ENCODE measurements around the gene ELAVL2. TPM values are rescaled to one million over a fixed set of nuclear protein-coding genes. Genes with fewer than 3 reads are reported as not detected.

Gene ELAVL2
- total and polyA plus RNA-seq, 3 donors from 2014 or later, result 52.7 to 77.0 (median 75.7) TPM

- Histone ChIP-seq H3K27ac (no peak overlapping the region), H3K4me3 (no peak overlapping the region), H3K27me3 (no peaks in the 10 kb centered on the region), H3K9me3 (no peaks in the 10 kb centered on the region), H3K4me1 (no peaks in the 10 kb centered on the region), H3K36me3 (ENCODE audit: low read depth, missing control alignments) (no peaks in the 10 kb centered on the region)
- intact Hi-C loops (cut with DNase I; ENCODE audit: low total_unique reads), result no loop called here
- DNase-seq, result no peak
- no peak for TF ChIP-seq POLR2A (IDR thresholded peaks at IDR 0.05)
- no peak for TF ChIP-seq CTCF (IDR thresholded peaks at IDR 0.05)
- WGBS, 2 donors, result 80 to 87% methylated on average over 1 of the region's 1 CpG
Measured at GRCh38 chr9:23812673-23813072, 13.4 kb downstream of the ELAVL2 start.

- TF ChIP-seq CTCF (IDR thresholded peaks at IDR 0.05), result no peak
- TF ChIP-seq POLR2A (IDR thresholded peaks at IDR 0.05), result no peak
- intact Hi-C loops (cut with DNase I; ENCODE audit: low total_unique reads), result no loop called here
- 72 to 73% methylated on average over 2 of the region's 2 CpGs for WGBS, 2 donors
Measured at GRCh38 chr9:23811633-23812032, 14.4 kb downstream of the ELAVL2 start.

GRCh38 chr9:23803216-23803615 is 22.8 kb downstream of the ELAVL2 start:
- no peaks in the 10 kb centered on the region for H3K27me3 ChIP-seq
- H3K4me1 ChIP-seq, result no peaks in the 10 kb centered on the region
- no peak overlapping the region for H3K4me3 ChIP-seq
- no peak for TF ChIP-seq POLR2A (IDR thresholded peaks at IDR 0.05)
- no peak overlapping the region for H3K27ac ChIP-seq
- H3K9me3 ChIP-seq, result no peaks in the 10 kb centered on the region
- intact Hi-C loops (cut with DNase I; ENCODE audit: low total_unique reads), result no loop called here
- 95 to 97% methylated on average over 2 of the region's 2 CpGs for WGBS, 2 donors
- no peak for DNase-seq
- H3K36me3 ChIP-seq (ENCODE audit: low read depth, missing control alignments), result no peaks in the 10 kb centered on the region

More at GRCh38 chr9:23811633-23812032, 14.4 kb downstream of the ELAVL2 start:
- H3K27ac ChIP-seq, result no peak overlapping the region
- DNase-seq, result no peak
- no peaks in the 10 kb centered on the region for H3K36me3 ChIP-seq (ENCODE audit: low read depth, missing control alignments)
- no peaks in the 10 kb centered on the region for H3K4me1 ChIP-seq
- H3K9me3 ChIP-seq, result no peaks in the 10 kb centered on the region
- H3K4me3 ChIP-seq, result no peak overlapping the region
- no peaks in the 10 kb centered on the region for H3K27me3 ChIP-seq

- 89 to 95% methylated on average over 2 of the region's 2 CpGs for WGBS, 2 donors
- Histone ChIP-seq H3K27ac (no peak overlapping the region), H3K4me3 (no peak overlapping the region), H3K36me3 (ENCODE audit: low read depth, missing control alignments) (no peaks in the 10 kb centered on the region), H3K27me3 (no peaks in the 10 kb centered on the region), H3K9me3 (no peaks in the 10 kb centered on the region), H3K4me1 (no peaks in the 10 kb centered on the region)
- no peak for DNase-seq
- TF ChIP-seq POLR2A (IDR thresholded peaks at IDR 0.05), result no peak
- TF ChIP-seq CTCF (IDR thresholded peaks at IDR 0.05), result no peak
- intact Hi-C loops (cut with DNase I; ENCODE audit: low total_unique reads), result no loop called here
Measured at GRCh38 chr9:23801523-23801922, 24.5 kb downstream of the ELAVL2 start.

- no peaks in the 10 kb centered on the region for H3K36me3 ChIP-seq (ENCODE audit: low read depth, missing control alignments)
- H3K27me3 ChIP-seq, result no peaks in the 10 kb centered on the region
- intact Hi-C loops (cut with DNase I; ENCODE audit: low total_unique reads), result no loop called here
- TF ChIP-seq CTCF (IDR thresholded peaks at IDR 0.05) (no peak), POLR2A (IDR thresholded peaks at IDR 0.05) (no peak)
- no peak overlapping the region for H3K4me3 ChIP-seq
- no peaks in the 10 kb centered on the region for H3K4me1 ChIP-seq
- H3K27ac ChIP-seq, result no peak overlapping the region
- H3K9me3 ChIP-seq, result no peaks in the 10 kb centered on the region
- no peak for DNase-seq
Measured at GRCh38 chr9:23799521-23799920, 26.5 kb downstream of the ELAVL2 start.
